HEK293T (cell line): Measurements from ENCODE around the gene ZNF579.

Experiments used
- ARNT ChIP-seq: fragments of 450-650 bp; IDR thresholded peaks from 2 replicates; pipeline ENCODE4 v1.6.1; 2017; ENCODE audit warnings: mild to moderate bottlenecking
- BHLHE40 ChIP-seq: fragments of 450-650 bp; IDR thresholded peaks from 2 replicates; pipeline ENCODE4 v1.6.1; 2016; ENCODE audit warnings: mild to moderate bottlenecking, moderate library complexity, borderline replicate concordance
- ELF4 ChIP-seq: fragments of 450-650 bp; IDR thresholded peaks from 2 replicates; pipeline ENCODE4 v1.6.1; 2017; ENCODE audit warnings: antibody characterized with exemption
- FOXK2 ChIP-seq: fragments of 450-650 bp; IDR thresholded peaks from 2 replicates; pipeline ENCODE4 v1.6.1; 2016; ENCODE audit warnings: mild to moderate bottlenecking
- FOXM1 ChIP-seq: fragments of 450-650 bp; IDR thresholded peaks from 2 replicates; pipeline ENCODE4 v1.6.1; 2017; ENCODE audit warnings: mild to moderate bottlenecking, borderline replicate concordance
- LEF1 ChIP-seq: fragments of 450-650 bp; IDR thresholded peaks from 2 replicates; pipeline ENCODE4 v1.6.1; 2017; ENCODE audit warnings: mild to moderate bottlenecking, borderline replicate concordance
- NFRKB ChIP-seq: fragments of 450-650 bp; IDR thresholded peaks from 2 replicates; pipeline ENCODE4 v1.6.1; 2016; ENCODE audit warnings: mild to moderate bottlenecking, moderate library complexity
- PKNOX1 ChIP-seq: fragments of 450-650 bp; IDR thresholded peaks from 2 replicates; pipeline ENCODE4 v1.6.1; 2016
- SP1 ChIP-seq: fragments of 450-650 bp; IDR thresholded peaks from 2 replicates; pipeline ENCODE4 v1.6.1; 2017
- SUZ12 ChIP-seq: fragments of 450-650 bp; IDR thresholded peaks from 2 replicates; pipeline ENCODE4 v1.6.1; 2016; ENCODE audit warnings: mild to moderate bottlenecking
- TARDBP ChIP-seq: fragments of 450-650 bp; IDR thresholded peaks from 2 replicates; pipeline ENCODE4 v1.6.1; 2016
- ZNF384 ChIP-seq: fragments of 450-650 bp; IDR thresholded peaks from 2 replicates; pipeline ENCODE4 v1.6.1; 2016

GRCh38 chr19:55579766-55580621 is 654 bp downstream of the ZNF579 start:
- TF ChIP-seq NFRKB (no peak), SUZ12 (no peak), FOXM1 (no peak), ELF4 (no peak), FOXK2 (no peak), TARDBP (no peak), PKNOX1 (no peak), SP1 (no peak), ARNT (no peak), BHLHE40 (no peak), LEF1 (no peak), ZNF384 (no peak)
